GM19238 (cell line): ENCODE results near the gene CXCR4.
"Not testable (repeated sequence)": the region's sequence is repeated elsewhere in the genome, so short reads cannot be mapped to it uniquely, and the experiment has no call there.

Experiments
- DNase-seq: peaks from one replicate; pipeline ENCODE4 v3.0.0; 2011; ENCODE audit warnings: low spot score; ENCODE audit not compliant: insufficient read length

The CXCR4 gene

GRCh38 chr2:136077107-136077506 lies 40.8 kb downstream of the CXCR4 start:
- DNase-seq, result no peak

GRCh38 chr2:136075476-136075875 lies 42.5 kb downstream of the CXCR4 start:
- DNase-seq, result no peak

- DNase-seq, result no peak
These were observed 45.3 kb downstream of the CXCR4 start for GRCh38 chr2:136072621-136073020.

GRCh38 chr2:136071887-136072286 lies 46.1 kb downstream of the CXCR4 start:
- DNase-seq, result not testable (repeated sequence)

GRCh38 chr2:136070913-136071312 lies 47.0 kb downstream of the CXCR4 start:
- DNase-seq, result no peak

- DNase-seq, result no peak
These were observed 48.2 kb downstream of the CXCR4 start for GRCh38 chr2:136069773-136070172.

GRCh38 chr2:136068581-136069227 lies 49.2 kb downstream of the CXCR4 start:
- DNase-seq, result no peak

- DNase-seq, result no peak
These were observed 49.9 kb downstream of the CXCR4 start for GRCh38 chr2:136067897-136068580.

GRCh38 chr2:136067459-136067858 lies 50.5 kb downstream of the CXCR4 start:
- DNase-seq, result no peak

- DNase-seq, result no peak
These were observed 52.0 kb downstream of the CXCR4 start for GRCh38 chr2:136065907-136066306.

- DNase-seq, result no peak
These were observed 52.6 kb downstream of the CXCR4 start for GRCh38 chr2:136065384-136065783.
